Ureter (tissue), 1 donor: ENCODE results near the gene FOXD3. TPM values are rescaled to one million over a fixed set of nuclear protein-coding genes. Genes with fewer than 3 reads are reported as not detected.
"Not testable (repeated sequence)": the region's sequence is repeated elsewhere in the genome, so short reads cannot be mapped to it uniquely, and the experiment has no call there.

Experiments
- DNase-seq: peaks from one replicate; pipeline ENCODE4 v3.0.0-alpha.2; 2020; ENCODE audit warnings: low spot score
- total RNA-seq: library from RNA; stranded (reverse); gene quantifications from one replicate; pipeline ENCODE4 v1.2.4, GENCODE V29; 2023
- donor health status: DM: yes; HTN: yes; CAD: no.

Gene FOXD3
- total RNA-seq, 1 donor from 2014 or later = not detected

GRCh38 chr1:63321066-63321784, 1.1 kb upstream of the FOXD3 start:
- DNase-seq = no peak

DNA sequence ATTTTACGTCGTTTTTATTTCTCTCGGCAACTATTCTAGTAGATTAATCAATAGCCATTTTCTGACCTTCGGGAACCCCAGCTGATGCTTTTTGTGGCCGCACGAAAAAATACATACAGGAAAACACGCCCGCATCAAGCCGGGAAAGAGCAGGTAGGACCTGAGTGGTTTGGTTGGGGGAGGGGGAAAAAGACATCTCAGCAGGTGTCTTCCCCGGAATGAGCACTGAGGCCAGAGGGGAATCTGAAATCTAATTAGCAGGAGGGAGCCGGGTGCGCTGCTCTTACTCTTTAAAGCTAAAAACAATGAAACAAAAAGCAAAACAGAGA, 618 bp upstream of the FOXD3 start:
- no peak for DNase-seq

DNA sequence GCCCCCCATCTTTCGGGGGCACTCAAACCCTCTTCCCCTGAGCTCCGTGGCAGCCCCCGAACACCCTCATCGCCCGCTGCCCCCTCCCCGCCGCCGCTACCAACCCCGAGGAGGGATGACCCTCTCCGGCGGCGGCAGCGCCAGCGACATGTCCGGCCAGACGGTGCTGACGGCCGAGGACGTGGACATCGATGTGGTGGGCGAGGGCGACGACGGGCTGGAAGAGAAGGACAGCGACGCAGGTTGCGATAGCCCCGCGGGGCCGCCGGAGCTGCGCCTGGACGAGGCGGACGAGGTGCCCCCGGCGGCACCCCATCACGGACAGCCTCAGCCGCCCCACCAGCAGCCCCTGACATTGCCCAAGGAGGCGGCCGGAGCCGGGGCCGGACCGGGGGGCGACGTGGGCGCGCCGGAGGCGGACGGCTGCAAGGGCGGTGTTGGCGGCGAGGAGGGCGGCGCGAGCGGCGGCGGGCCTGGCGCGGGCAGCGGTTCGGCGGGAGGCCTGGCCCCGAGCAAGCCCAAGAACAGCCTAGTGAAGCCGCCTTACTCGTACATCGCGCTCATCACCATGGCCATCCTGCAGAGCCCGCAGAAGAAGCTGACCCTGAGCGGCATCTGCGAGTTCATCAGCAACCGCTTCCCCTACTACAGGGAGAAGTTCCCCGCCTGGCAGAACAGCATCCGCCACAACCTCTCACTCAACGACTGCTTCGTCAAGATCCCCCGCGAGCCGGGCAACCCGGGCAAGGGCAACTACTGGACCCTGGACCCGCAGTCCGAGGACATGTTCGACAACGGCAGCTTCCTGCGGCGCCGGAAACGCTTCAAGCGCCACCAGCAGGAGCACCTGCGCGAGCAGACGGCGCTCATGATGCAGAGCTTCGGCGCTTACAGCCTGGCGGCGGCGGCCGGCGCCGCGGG, 837 bp downstream of the FOXD3 start:
- DNase-seq = no peak

DNA sequence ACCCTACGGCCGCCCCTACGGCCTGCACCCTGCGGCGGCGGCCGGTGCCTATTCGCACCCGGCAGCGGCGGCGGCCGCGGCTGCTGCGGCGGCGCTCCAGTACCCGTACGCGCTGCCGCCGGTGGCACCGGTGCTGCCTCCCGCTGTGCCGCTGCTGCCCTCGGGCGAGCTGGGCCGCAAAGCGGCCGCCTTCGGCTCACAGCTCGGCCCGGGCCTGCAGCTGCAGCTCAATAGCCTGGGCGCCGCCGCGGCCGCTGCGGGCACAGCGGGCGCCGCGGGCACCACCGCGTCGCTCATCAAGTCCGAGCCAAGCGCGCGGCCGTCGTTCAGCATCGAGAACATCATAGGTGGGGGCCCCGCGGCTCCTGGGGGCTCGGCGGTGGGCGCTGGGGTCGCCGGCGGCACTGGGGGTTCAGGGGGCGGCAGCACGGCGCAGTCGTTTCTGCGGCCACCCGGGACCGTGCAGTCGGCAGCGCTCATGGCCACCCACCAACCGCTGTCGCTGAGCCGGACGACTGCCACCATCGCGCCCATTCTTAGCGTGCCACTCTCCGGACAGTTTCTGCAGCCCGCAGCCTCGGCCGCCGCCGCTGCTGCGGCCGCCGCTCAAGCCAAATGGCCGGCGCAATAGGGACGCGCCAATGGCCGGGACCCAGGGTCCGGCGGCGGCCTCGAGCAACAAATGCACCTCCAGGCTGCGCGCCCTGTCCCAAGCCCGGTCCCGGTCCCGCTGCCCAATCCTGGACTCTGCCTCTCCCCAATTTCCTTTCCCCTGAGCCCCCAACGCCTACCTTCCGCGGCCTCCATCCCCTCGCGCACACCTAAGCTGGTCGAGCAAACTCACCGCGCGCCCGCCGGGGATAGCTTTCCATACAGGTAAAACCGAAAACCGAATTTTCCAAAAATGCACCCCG, 1.8 kb downstream of the FOXD3 start:
- DNase-seq = no peak

DNA sequence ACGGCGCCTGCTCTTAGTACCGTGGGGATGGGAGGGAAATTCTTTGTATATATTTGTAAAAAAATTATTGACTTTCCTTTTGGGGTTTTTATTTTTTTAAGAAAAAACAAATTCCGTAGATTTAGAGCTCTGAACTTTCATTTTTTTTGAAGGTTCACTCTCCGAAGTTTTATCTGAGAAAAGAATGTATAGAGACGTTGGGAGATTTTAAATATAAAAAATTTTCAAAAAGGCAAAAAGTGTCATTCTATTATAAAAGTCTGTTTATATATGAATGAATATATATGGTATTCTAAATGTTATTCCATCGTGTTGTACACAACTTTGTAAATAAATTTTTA, 2.4 kb downstream of the FOXD3 start:
- DNase-seq = no peak

DNA sequence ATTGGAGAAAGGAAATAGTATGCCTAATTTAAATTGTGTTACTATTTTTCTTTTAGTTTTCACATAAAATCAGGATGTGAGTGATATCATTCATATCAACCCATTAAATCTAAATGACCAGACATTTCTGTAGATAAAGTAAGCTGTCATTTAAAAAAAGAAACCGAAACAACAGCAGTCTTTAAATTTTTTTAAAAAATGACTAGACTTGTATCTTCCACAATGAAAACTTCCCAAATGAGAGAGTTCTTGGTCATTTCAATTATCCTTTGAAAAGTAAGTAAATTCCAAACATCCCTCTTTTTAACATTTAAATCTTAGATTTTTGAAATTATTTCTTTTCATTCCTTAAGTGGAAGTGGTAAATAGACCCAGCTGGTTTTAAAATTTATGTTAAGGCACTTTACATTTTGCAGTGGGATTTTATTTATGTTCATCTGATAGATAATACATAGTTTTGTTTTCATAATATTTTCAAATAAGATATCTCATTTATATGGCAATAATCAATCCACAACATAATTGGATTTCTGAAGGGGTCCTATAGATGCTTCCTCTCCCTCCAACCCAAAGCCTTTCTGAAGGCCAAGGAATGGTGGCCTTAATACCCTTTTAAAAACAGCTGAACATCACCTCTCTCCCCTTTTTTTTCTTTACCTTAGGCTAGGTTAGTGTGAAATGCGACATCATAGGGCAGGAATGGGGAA, 3.1 kb downstream of the FOXD3 start:
- DNase-seq = no peak

- no peak for DNase-seq
Measured at GRCh38 chr1:63326106-63326472, 3.7 kb downstream of the FOXD3 start.

DNA sequence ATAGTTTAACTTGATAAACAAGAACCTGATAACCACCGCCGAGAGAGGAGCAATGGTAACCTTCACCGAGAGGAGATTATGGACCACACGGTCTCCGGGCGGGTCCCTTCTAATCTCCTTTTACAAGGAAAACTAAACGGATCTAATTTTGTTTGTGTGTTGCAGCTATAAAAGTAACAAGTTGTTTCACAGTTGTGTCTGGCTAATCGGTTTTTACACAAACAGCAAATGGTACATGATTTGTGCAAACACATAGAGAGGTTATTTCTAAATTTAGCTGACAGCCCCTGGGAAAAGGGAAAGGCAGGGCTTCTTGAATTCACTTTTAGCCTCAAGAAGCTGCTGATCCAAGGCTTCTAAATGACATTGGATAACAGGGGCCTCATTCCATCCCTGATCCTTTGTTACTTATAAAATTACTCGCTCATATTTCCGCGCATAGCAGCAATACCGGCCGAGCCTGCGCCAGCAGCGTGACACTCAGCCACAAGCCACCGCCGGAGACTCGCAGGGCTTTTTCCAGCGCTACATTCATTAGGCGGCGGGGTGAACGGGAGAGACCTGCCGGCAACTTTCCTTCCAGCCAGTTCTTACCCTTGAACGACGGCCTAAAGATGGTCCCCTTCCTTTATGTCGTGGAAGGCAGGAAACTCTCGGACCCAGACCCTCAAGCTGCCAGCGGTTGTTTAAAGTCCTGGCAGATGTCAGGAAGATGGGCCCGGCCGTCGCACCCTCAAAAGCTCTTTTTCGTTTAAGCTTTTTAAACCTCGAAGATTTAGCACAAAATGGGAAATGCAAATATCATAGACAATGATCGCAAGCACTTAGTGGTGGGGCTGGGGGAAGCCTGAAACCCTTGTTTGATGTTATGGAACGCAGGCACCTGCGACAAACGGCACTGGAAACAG, 4.4 kb downstream of the FOXD3 start:
- DNase-seq = no peak

DNA sequence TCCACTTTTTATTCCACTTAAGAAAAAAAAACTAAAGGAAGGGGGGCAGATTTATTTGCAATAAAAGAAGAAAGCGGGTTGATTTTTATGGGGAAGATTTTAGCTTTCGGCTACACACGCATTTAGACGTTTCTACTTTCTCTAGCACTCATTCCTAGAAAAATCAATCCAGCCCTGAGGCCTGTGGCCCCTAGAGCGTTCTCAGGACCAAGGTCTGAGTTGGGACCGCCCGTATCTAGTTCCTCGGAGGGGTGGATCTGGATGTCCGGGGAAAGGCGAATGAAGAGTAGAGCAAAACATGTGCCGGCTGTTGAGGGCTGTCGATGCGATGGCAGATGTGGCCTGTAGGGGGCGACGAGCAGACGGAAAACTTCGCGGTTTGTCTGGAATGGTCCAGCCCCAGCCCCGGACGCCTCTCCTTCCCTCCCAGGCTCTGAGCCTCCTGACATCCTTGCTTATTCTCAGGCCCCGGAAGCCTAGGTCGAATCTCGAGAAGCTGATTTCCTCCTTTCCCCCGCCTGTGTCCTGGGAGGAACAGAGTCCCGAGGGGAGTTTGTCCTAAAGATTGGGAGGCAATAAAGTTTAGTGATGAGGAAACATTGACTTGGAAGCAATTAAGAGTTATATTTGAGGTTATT, 5.2 kb downstream of the FOXD3 start:
- no peak for DNase-seq

- DNase-seq = no peak
Measured at GRCh38 chr1:63328122-63328521, 5.8 kb downstream of the FOXD3 start.

DNA sequence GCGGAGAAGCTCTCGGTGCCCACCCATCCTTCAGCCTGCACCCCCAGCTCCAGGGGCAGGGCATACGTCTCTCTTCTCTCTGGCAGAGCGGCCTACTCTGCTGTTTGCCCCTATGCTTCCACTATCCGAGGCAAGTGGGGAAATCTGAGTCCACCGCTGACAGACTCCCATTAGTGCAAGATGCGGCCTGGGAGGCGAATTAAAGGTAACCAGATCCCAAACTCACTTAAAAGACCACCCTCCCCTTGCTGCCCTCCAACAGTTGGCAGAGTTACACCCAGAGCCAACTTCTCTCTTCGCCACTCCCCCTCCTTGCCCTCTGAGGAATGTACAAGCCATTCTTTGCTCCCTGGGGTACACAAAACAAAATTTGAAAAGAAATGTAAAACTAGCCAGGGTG, 6.4 kb downstream of the FOXD3 start:
- DNase-seq = no peak

DNA sequence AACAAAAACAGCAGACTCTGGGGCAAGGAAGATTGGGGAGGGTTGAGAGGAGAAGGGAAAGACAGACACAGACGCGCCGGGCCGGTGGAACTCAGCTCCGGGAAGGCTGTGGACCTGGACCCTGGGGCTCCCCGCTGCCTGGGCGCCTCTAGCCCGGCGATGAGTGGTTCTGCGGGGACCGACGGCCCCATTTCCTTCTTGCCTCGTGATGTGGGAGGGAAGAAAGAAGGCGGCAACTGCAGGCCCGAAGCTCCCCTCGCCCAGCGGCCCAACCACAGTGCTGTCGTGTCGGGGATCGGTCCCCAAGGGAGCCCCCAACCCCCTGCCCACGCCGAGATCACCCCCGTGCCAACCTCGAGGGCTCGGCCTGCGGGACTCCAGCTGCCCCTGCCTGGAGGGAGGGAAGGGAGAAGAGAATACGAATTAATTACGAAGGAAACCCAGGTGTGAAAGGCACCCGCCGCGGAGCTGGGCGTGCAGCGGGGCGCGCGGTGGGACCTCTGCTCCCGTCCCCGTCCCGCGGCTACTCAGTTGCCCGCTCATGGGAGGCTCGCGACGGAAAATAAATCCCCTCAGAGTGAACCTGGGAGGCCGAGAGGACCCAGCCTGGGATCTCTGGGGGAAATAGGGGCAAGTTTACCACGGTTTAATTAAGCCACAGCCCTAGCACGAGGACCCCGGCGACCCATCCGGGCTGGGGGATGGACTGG, 7.4 kb downstream of the FOXD3 start:
- DNase-seq = no peak

DNA sequence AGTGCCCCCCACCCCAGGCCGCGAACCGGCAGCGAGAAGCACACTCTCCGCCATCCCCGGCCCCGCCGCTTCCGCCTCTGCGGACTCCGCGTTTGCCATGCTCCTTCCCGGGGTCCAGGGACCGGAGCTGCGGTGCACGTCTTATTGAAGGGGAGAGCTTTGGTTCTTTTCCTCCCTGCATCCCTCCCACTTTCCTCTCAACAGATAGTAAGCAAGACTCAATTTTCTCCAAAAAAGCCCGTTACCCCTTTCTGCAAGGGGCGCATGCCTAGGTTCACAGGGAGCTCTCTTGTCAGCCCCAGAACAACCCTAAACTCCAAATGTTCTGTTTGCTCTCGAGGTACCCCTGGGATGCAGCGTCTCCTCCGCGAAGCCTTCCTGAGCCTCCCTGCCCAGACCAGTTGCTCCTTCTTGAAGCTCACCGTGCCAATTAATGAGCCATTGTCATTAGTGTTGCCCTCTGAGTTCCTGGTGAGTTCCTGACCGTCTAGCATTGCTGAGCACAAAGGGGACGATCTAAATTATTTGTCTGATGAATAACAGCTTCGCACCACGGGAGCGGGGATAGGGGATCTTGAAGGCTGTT, 8.1 kb downstream of the FOXD3 start:
- no peak for DNase-seq

DNA sequence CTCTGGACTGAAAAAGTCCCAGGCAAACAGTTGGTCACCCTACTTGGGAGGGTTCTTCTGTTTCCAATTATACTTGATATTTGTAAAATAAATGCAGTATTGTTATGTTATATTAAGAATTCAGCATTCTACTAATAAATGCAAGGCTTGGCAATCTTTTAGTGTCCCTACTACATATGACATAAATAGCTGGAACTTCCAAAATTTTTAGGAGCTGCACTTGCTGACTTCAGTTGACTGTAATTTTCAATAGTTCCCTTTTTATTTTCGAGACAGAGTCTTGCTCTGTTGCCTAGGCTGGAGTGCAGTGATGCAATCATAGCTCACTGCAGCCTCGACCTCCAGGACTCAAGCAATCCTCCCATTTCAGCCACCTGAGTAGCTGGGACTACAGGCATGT, 20.0 kb downstream of the FOXD3 start:
- DNase-seq = no peak

GRCh38 chr1:63343922-63344321, 21.6 kb downstream of the FOXD3 start:
- no peak for DNase-seq

- DNase-seq = no peak
Measured at GRCh38 chr1:63350320-63350719, 28.0 kb downstream of the FOXD3 start.

DNA sequence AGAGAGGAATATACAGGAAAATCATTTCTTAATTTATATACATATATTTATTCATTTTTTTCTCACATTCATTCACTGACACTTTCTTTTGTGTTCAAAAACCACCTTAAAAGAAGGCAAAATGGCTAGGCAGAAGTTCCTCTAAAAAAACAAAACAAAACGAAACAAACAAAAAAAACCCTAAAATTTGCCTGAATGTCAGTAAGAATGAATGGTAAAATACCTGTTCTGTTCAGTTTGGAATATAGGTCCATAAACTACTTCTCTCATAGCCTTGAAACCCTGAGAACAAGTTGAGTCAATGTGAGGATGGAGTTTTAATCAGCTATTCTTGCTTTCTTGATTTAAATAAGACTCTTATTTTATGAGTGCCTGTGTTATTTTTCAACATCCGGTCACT, 30.4 kb downstream of the FOXD3 start:
- no peak for DNase-seq

- not testable (repeated sequence) for DNase-seq
Measured at GRCh38 chr1:63356234-63356633, 33.9 kb downstream of the FOXD3 start.

- no peak for DNase-seq
Measured at GRCh38 chr1:63359561-63359960, 37.2 kb downstream of the FOXD3 start.
